ENCODE results near the gene NCAPG.

Gene NCAPG

DNA sequence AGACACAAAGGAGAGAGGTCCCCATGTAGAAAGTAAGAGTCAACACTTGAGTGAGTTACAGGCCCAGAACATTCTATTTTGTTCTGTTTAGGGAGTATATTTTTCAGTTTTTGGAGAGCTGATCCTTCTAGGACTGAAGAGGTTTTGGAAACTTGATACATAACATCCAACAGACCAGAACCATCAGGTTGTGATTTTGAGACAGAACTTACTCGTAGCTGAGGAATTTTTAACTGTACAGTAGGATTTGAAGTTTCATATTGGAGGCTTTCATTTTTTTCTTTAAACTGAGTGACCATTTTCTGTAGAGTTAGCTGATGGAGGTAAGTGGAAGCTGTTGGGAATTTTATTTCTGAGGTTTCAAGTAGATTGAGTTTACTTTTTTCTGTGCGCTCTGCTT lies 73.3 kb downstream of the NCAPG start:
- no peak for DNase-seq

GRCh38 chr4:17884511-17884910 lies 73.7 kb downstream of the NCAPG start:
- DNase-seq = no peak

DNA sequence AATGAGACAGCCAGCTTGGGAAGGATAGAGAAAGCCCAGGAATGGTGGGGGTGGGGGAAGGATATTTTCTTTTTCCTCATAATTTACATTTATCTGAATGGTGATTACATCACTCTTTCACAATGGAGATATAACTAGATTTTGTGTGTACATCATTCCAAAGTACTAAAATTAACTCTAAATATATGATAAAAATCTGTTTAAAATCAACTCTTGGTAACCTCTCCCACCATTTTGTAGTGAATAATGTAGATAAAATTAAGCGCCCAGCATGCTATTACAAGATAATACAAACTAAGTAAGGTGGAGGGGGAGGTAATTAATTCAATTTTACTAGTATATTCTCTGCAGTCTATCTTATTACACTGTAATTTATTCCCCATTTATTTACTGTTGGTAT lies 78.9 kb downstream of the NCAPG start:
- no peak for DNase-seq

DNA sequence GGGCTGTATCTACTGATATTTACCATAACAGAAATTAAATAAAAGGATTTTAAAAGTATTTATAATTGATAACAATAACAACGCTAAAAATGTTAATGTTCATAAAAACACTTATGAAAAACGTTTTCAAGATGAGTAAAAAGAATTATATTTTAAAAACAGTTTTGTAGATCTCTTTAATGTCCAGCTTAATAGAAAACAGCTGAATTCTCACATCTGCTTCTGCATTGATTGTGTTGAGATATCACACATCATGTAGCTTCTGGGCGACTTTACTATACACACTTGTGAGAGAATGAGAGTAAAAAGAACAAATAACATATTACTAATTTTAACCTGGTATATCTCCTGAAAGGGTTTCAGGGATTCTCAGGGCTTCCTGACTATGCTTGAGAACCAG lies 83.6 kb downstream of the NCAPG start:
- no peak for DNase-seq
